ENCODE measurements around the gene TIMP4. TPM values are rescaled to one million over a fixed set of nuclear protein-coding genes. Genes with fewer than 3 reads are reported as not detected.

Gene TIMP4
- 11.4 to 13.6 TPM (median 11.9 TPM) in 5 replicates for total RNA-seq (2022; extraction: Qiagen RNA extraction)

DNA sequence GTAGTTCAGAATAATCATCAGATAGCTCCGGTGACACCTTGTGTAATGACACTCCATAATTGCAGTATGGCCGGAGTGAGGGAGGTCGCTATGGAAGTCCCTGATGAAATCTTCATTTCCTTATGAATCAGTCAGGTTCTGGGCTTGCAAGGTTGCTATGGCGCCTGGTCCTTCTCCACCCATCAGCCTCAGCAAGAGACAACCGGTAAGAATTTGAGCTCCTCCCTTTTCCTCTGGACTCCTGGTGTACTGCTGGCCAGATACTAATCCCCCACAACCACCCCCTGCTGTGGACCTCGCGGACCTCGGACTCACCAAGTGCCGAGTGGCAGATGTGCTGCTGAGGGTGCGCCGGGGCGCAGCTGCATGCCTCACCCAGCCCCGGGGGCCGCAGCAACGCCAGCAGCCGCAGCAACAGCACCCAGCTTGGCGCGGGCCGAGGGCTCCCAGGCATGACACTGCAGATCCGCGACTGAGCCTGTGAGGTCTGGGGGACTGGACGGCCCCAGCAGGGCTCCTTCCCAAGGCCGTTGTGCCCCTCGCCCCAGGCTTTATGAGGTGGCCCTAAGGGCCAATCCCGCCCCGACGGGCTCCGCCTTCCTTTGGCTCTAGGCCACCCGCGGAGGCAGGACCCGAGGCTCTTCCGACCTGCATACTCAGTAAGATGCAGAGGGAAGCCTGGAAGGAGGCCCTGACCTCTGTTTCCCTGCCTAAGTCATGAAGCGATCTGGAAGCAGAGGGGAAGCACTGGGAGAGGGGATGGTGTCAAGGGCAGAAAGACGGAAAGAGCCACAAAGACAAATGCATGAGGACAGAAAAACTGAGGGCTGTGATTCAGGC lies at the start of gene TIMP4:
Gene TIMP4 (minus strand): TSS at position 526 of the 840 bp plus-strand sequence. CDS start 72 bp downstream, at position 454.

Other genes starting within 250 kb of the TIMP4 start
- gene SYN2, start 154.5 kb downstream of the TIMP4 start, total RNA-seq (2022; extraction: Qiagen RNA extraction): 0.22 to 0.28 TPM (median 0.25 TPM) in 5 replicates
- 37.4 to 43.6 TPM (median 41.5 TPM) in 5 replicates for gene PPARG, start 130.2 kb upstream of the TIMP4 start, total RNA-seq (2022; extraction: Qiagen RNA extraction)

Data from A549 treated with Hydrocortisone at 1 μM for 4 hours (cell line).